Chondrocyte (in vitro differentiated cells): ENCODE data around the gene SLTM. TPM values are rescaled to one million over a fixed set of nuclear protein-coding genes. Genes with fewer than 3 reads are reported as not detected.
"Not testable (repeated sequence)": the region's sequence is repeated elsewhere in the genome, so short reads cannot be mapped to it uniquely, and the experiment has no call there.

Experiments used
- DNase-seq: peaks from one replicate; pipeline ENCODE4 v3.0.0; 2021; ENCODE audit warnings: mixed read lengths, low spot score
- H3K27ac Mint-ChIP-seq: one replicate; pipeline ENCODE4 v1.8.0; 2021; ENCODE audit warnings: mild to moderate bottlenecking, moderate library complexity, mixed read lengths; ENCODE audit not compliant: unreplicated experiment
- H3K27me3 Mint-ChIP-seq: 2 replicates; pipeline ENCODE4 v1.8.0; 2021; ENCODE audit warnings: low read depth, mixed read lengths
- H3K36me3 Mint-ChIP-seq: 2 replicates; pipeline ENCODE4 v1.8.0; 2021; ENCODE audit warnings: low read depth, mixed read lengths
- H3K4me1 Mint-ChIP-seq: 2 replicates; pipeline ENCODE4 v1.8.0; 2021; ENCODE audit warnings: low read depth, mild to moderate bottlenecking, mixed read lengths
- H3K4me3 Mint-ChIP-seq: one replicate; pipeline ENCODE4 v1.8.0; 2021; ENCODE audit warnings: mild to moderate bottlenecking, moderate library complexity, mixed read lengths; ENCODE audit not compliant: unreplicated experiment
- H3K9me3 Mint-ChIP-seq: 2 replicates; pipeline ENCODE4 v1.8.0; 2021; ENCODE audit warnings: low read depth, mixed read lengths
- CTCF ChIP-seq: fragments of 200-600 bp; sonication (generic); IDR thresholded peaks from 2 replicates; pipeline ENCODE4 v1.5.0; 2021; ENCODE audit warnings: antibody characterized with exemption, mild to moderate bottlenecking, moderate library complexity
- total RNA-seq: library from RNA; stranded (reverse); gene quantifications from 3 replicates; pipeline ENCODE4 v1.2.1, GENCODE V29; 2021

Gene SLTM
- total RNA-seq, 1 donor from 2014 or later: 71.7 TPM

GRCh38 chr15:58842713-58843396 is 90.6 kb downstream of the SLTM start:
- no peak overlapping the region for H3K4me3 Mint-ChIP-seq
- no peak for DNase-seq
- TF ChIP-seq CTCF: no peak
- no peaks in the 10 kb centered on the region for H3K4me1 Mint-ChIP-seq
- H3K9me3 Mint-ChIP-seq: no peaks in the 10 kb centered on the region
- no peaks in the 10 kb centered on the region for H3K27me3 Mint-ChIP-seq
- H3K27ac Mint-ChIP-seq: no peak overlapping the region
- H3K36me3 Mint-ChIP-seq: peaks cover 6% of the 10 kb centered on the region

GRCh38 chr15:58840048-58840447 is 93.4 kb downstream of the SLTM start:
- no peaks in the 10 kb centered on the region for H3K27me3 Mint-ChIP-seq
- H3K36me3 Mint-ChIP-seq: no peaks in the 10 kb centered on the region
- no peaks in the 10 kb centered on the region for H3K9me3 Mint-ChIP-seq
- no peak overlapping the region for H3K4me3 Mint-ChIP-seq
- DNase-seq: no peak
- TF ChIP-seq CTCF: no peak
- H3K4me1 Mint-ChIP-seq: no peaks in the 10 kb centered on the region
- H3K27ac Mint-ChIP-seq: no peak overlapping the region

GRCh38 chr15:58839485-58839884 is 94.0 kb downstream of the SLTM start:
- no peak for DNase-seq
- Mint-ChIP-seq H3K36me3 (no peaks in the 10 kb centered on the region), H3K9me3 (no peaks in the 10 kb centered on the region), H3K4me3 (no peak overlapping the region), H3K27ac (no peak overlapping the region), H3K27me3 (no peaks in the 10 kb centered on the region), H3K4me1 (no peaks in the 10 kb centered on the region)
- TF ChIP-seq CTCF: peak; percentile 72

GRCh38 chr15:58833681-58834426 is 99.6 kb downstream of the SLTM start:
- not testable (repeated sequence) for H3K27me3 Mint-ChIP-seq, H3K9me3 Mint-ChIP-seq, DNase-seq, H3K4me3 Mint-ChIP-seq, H3K4me1 Mint-ChIP-seq, H3K27ac Mint-ChIP-seq, H3K36me3 Mint-ChIP-seq

GRCh38 chr15:58830556-58830955 is 102.9 kb downstream of the SLTM start:
- no peak overlapping the region for H3K27ac Mint-ChIP-seq
- no peak for TF ChIP-seq CTCF
- DNase-seq: no peak
- no peaks in the 10 kb centered on the region for H3K27me3 Mint-ChIP-seq
- H3K36me3 Mint-ChIP-seq: peaks cover 11% of the 10 kb centered on the region
- no peaks in the 10 kb centered on the region for H3K9me3 Mint-ChIP-seq
- H3K4me3 Mint-ChIP-seq: no peak overlapping the region
- H3K4me1 Mint-ChIP-seq: no peaks in the 10 kb centered on the region

Other genes with a start within 250 kb of the SLTM start
- 147 to 181 TPM (median 148 TPM) in 3 replicates for gene ADAM10, start 184.0 kb downstream of the SLTM start, total RNA-seq
- 16.0 to 19.4 TPM (median 19.0 TPM) in 3 replicates for gene MINDY2, start 162.4 kb downstream of the SLTM start, total RNA-seq
- gene RNF111, start 54.0 kb upstream of the SLTM start, total RNA-seq: 25.8 to 31.1 TPM (median 27.1 TPM) in 3 replicates
- gene CCNB2, start 171.5 kb upstream of the SLTM start, total RNA-seq: 5.3 to 10.4 TPM (median 9.7 TPM) in 3 replicates